Measurements from ENCODE around the gene FOXP3.

The FOXP3 gene

DNA sequence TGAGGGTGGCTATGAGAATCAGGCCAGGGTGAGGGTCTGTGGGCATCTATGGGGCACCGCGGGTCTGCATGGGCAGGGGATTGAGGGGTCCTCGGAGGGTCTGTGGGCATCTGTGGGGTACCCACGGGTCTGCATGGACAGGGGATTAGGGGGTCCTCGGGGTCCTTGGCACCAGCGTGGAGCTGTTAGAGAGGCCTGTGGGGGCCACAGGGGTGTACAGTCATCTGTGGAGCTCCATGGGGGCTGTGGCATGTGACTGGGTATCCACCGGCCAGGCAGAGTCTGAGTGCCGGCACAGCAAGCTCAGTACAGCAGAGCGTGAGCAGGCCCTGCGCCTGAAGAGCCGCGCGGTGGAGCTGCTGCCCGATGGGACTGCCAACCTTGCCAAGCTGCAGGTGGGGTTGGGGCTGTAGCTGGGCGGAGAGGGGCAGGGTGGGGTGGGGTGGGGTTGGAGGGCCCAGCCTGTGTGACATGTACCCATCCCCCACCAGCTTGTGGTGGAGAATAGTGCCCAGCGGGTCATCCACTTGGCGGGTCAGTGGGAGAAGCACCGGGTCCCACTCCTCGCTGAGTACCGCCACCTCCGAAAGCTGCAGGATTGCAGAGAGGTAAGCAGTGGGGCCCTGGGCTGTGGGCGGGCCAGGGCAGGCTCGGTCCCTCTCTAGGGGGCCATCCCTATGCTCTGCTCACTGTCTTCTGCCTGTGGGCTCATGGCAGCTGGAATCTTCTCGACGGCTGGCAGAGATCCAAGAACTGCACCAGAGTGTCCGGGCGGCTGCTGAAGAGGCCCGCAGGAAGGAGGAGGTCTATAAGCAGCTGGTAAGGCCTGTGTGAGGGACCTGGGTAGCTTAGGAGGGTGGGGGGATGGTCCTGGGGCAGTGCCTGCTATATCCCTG, 16.3 kb downstream of the FOXP3 start:
- no peak for DNase-seq

- no peak for DNase-seq
These were observed 17.2 kb downstream of the FOXP3 start for GRCh38 chrX:49247346-49247745.

DNA sequence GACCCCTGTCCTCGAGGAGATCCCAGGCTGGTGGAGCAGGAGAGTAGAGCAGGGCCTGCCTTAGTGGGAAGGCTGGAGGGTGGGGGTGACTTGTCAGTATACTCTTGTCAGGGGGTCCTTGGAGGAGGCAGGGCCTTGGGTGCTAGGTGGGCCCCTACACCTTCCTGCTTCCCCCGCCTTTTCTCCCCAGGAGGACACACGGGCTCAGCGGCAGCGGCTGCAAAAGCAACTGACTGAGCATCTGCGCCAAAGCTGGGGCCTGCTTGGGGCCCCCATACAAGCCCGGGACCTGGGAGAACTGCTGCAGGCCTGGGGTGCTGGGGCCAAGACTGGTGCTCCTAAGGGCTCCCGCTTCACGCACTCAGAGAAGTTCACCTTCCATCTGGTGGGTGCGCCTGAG, 18.0 kb downstream of the FOXP3 start:
- no peak for DNase-seq

- DNase-seq = no peak
These were observed 20.3 kb downstream of the FOXP3 start for GRCh38 chrX:49244207-49244606.

DNA sequence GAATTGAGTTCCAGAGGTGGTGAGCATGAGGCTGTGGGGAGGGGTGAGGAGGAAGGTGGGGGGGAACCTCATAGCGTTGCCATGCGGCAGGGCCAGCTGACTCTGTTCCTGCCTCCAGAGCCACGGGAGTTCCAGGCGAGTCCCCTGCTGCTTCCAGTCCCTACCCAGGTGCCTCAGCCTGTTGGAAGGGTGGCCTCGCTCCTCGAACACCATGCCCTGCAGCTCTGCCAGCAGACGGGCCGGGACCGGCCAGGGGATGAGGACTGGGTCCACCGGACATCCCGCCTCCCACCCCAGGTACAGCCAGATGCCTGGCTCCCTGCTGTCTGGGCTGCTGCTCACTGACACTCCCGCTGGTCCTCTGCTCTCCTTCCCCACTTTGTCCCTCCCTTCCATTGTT, 21.3 kb downstream of the FOXP3 start:
- DNase-seq = no peak

DNA sequence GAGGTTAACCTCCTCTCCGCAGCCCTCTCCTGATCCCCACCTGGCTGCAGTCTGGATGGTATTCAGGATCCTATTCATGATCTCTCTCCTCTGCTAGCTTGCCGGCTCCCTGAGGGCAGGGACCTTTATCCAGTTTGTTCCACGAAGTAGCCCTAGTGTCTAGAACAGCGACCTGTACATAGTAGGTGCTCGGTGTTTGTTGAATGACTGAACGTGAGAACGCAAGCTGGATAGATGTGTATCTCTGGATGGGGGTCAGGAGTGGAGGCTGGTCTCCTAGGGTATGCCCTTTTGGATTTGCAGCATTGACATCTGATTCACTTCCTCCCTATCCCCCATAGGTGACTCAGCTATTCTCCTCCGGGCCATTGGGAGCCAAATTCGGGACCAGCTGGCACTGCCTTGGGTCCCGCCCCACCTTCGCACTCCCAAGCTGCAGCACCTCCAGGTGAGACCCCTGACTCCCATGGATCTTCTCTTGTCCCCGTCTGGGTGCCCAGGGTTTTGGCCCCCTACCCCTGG, 21.9 kb downstream of the FOXP3 start:
- no peak for DNase-seq

DNA sequence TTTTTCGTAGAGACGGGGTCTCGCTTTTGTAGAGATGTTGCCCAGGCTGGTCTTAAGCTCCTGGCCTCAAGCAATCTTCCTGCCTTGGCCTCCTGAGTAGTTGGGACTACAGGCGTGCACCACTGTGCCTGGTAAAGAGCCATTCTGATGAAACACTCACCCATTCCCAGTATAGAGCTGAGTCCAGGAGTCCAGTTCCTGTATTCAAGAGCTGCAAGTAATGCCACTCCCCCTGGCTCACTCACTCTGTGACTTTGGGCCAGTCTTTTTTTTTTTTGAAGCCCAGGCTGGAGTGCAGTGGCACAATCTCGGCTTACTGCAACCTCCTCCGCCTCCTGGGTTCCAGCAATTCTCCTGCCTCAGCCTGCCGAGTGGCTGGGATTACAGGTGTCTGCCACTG, 25.8 kb downstream of the FOXP3 start:
- no peak for DNase-seq

DNA sequence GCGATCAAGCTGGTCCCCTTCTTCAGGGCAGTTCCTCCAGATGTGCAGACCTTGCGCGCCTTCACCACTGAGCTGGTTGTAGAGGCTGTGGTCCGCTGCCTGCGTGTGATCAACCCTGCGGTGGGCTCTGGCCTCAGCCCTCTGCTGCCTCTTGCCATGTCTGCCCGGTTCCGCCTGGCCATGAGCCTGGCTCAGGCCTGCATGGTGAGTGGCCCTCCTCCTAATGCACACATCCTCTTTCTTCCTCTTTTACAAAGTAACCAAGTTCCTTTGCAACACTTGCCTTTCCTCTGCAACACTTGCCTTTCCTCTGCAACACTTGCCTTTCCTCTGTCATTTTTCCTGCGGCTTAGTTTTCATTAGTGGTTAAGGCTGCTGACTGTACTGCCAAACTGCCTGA, 27.4 kb downstream of the FOXP3 start:
- DNase-seq = peak in 1 of 2 donors; percentile 21

GRCh38 chrX:49233887-49234555, 30.5 kb downstream of the FOXP3 start:
- DNase-seq = no peak

GRCh38 chrX:49233176-49233575, 31.3 kb downstream of the FOXP3 start, which contains the start of gene CACNA1F:
Gene CACNA1F (minus strand): TSS chrX:49233340. CDS start chrX:49233309, 31 bp downstream.
- DNase-seq = no peak

GRCh38 chrX:49232525-49232924, 32.0 kb downstream of the FOXP3 start:
- no peak for DNase-seq

- DNase-seq = no peak
These were observed 33.0 kb downstream of the FOXP3 start for GRCh38 chrX:49231333-49232000.

DNA sequence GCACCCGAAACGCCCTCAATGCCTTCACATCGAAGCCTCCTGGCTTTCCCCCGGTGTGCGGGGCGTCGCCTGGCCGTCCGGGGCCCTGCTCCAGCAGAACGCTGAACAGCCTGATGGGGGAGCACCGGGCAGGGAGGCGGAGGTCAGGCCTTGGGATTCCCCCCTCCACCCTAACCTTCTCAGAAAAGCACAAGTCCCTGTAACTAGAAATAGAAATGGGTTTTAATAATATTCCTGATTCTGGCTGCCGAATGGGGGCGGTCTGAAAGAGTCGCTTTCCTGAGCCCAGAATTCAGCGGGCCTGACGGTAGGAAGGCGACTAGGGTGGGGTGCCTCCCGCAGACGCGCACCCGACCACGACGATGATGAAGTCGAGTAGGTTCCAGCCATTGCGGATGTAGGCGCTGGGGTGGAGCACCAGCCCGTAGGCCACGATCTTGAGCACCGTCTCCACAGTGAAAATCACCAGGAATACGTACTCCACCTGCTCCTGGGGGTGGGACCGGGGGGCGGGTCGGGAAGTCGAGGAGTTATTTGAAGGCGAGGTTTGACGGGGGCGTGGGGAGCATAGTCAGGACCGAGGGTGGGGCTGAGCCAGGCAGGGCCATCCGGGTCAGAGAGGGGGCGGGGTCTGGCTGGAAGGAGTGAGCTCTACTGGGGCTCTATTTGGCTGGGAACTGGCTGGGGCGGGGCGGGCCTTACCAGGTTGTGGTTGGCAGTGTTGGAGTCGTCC, 33.8 kb downstream of the FOXP3 start:
- peak; percentile 69 to 71 for DNase-seq

DNA sequence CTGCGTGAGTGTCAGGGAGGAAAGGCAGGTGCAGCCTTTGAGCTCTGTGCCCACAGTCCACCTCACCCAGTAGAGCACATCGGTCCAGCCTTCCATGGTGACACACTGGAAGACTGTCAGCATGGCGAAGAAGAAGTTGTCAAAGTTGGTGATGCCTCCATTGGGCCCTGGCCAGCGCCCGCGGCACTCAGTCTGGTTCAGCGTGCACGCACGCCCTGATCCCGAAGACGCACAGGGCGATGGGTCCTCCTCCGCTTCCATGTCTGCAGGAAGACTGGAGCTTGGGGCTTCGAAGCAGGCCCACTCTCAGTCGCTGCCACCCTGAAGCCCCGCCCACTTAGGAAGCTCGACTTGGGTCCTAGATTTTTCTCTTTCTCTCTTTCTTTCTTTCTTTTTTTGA, 36.3 kb downstream of the FOXP3 start:
- no peak for DNase-seq

GRCh38 chrX:49227726-49228125, 36.8 kb downstream of the FOXP3 start:
- DNase-seq = no peak

GRCh38 chrX:49226946-49227345, 37.6 kb downstream of the FOXP3 start:
- no peak for DNase-seq

DNA sequence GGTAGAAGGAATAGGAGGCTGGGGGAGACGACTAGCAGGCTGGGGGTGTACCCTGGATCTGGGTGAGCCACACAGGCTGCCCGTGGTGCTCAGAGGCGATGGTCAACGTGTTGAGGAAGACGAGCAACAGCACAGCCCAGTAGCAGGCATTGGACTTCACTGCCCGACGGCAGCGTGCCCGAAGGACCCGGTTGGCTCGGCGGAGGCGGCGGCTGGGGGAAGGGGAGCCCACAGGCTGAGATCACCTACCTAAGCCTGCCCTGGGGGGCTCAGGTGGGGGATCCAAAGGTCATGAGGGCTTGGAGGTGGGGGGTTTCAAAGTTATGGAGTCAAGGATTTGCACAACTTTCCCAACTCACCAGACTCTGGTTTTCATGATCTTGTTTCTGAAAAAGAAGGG, 38.7 kb downstream of the FOXP3 start:
- DNase-seq = no peak

DNA sequence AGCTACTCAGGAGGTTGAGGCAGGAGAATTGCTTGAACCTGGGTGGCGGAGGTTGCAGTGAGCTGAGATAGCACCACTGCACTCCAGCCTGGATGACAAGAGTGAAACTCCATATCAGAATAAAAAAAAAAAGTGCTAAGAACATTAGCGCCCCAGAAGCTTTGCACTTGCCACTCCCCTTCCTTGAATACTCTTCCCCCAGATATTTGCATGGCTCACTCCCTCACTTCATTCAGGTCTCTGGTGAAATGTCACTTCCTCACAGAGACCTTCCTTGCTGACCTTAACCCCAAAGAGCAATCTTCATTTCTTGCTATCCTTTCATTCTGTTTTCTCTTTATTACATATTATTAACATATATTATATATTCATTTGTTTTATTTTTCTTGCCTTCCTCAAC, 42.6 kb downstream of the FOXP3 start:
- DNase-seq = no peak

DNA sequence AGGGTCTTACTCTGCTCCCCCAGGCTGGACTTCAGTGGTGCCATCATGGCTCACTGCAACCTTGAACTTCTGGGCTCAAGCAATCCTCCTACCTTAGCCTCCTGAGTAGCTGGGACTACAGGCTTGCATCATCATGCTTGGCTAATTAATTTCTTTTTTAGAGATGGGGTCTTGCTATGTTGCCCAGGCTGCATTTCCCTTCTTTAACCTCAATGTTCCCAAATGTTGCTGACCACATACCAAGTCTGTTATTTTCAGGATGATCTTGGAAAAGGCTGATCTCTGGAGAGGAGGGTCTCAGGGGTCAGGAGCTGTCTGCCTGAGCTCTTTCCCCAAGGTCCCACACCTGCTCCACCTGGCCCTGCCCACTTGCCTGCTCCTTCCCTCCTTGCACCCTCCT, 44.4 kb downstream of the FOXP3 start:
- no peak for DNase-seq

DNA sequence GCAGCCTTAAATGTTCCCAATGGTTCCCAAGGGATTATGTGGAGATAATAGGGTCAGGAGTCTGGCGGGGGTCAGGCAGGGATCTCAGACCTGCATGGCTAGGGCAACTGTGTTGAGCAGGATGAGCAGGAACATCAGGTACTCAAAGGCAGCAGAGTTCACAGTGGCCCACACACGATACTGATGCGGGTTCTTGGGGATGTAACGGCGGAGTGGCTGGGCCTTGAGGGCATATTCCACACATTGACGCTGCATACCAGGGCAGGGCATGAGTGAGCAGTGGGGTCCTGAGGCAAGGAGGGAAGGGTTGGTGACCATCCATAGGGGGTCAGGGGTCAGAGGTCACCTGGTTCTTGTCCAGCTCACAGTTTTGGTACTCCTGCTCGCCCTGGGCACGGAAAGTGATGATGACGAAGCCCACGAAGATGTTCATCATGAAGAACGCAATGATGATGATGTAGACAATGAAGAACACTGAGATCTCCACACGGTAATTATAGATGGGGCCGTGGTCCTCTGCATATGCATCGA, 49.4 kb downstream of the FOXP3 start:
- DNase-seq = no peak

DNA sequence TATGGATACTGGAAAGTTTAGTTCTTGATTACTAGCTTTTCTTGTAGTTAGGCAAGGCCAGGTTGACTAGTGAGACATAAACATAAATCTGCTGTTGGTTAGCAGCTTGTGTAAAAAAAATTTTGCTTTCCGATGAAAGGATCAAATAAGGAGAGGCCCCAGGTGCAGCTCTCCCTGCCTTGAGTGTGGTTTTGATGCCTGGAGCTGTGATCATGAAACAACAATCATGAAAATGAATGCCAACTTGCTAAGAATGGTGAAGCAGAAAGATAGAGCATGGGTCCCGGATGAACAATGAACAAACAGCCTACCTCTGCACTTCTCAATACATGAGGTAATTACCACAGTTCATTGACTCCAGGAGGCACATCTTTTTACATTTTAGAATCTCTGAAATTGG, 50.1 kb downstream of the FOXP3 start:
- DNase-seq = no peak

GRCh38 chrX:49212861-49213260, 51.6 kb downstream of the FOXP3 start:
- no peak for DNase-seq

DNA sequence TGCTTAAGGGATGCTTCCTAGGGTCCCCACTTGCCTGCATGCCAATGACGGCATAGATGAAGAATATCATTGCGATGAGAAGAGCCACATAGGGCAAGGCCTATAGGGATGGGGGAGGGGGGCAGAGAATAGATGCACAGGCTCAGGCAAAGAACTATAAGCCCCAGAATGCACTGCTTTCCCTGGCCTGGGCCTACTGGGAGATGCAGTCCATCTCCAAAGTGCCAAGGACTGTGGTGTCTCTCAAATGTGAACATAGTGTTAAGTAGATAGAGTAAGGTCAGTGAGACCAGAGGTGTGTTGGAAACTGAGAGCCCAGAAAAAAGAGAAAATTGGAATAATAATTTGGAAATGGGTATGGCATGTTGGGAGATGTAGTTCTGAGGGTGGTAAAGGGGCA, 52.3 kb downstream of the FOXP3 start:
- no peak for DNase-seq

Data from CD4-positive, alpha-beta T cell treated with Interleukin-4 for 1 hour (primary cell).